Keratinocyte (primary cell): ENCODE data around the gene TNS1.

Experiments used
- CTCF ChIP-seq, 3 experiments: IDR thresholded peaks in 1 of 3; conservative IDR thresholded peaks in 1 of 3; optimal IDR thresholded peaks in 1 of 3; 2 replicates in 2 of 3; 3 replicates in 1 of 3; pipeline versions ENCODE3 to v1.5.1; 2011; ENCODE audit warnings: low read length in 3 of 3, mild to moderate bottlenecking in 3 of 3, moderate library complexity in 2 of 3, control low read depth in 1 of 3, inconsistent platforms in 1 of 3; ENCODE audit not compliant: insufficient read depth in 2 of 3; ENCODE audit errors: extremely low read depth in 1 of 3
- EZH2 ChIP-seq: IDR thresholded peaks from one replicate; pipeline ENCODE4 v1.6.1; 2012; ENCODE audit warnings: inconsistent platforms, mild to moderate bottlenecking, low read length, moderate library complexity

GRCh38 chr2:217902379-217903141 lies 100.2 kb downstream of the TNS1 start:
- no peak for TF ChIP-seq EZH2
- TF ChIP-seq CTCF (optimal IDR thresholded peaks at IDR 0.05 in 1 of 3, IDR thresholded peaks at IDR 0.05 in 1 of 3, conservative IDR thresholded peaks at IDR 0.05 in 1 of 3; ENCODE audit: extremely low read depth in 1 of 3, insufficient read depth in 2 of 3, low read length in 3 of 3): no peak
